ENCODE data around the gene TSC1.

DNA sequence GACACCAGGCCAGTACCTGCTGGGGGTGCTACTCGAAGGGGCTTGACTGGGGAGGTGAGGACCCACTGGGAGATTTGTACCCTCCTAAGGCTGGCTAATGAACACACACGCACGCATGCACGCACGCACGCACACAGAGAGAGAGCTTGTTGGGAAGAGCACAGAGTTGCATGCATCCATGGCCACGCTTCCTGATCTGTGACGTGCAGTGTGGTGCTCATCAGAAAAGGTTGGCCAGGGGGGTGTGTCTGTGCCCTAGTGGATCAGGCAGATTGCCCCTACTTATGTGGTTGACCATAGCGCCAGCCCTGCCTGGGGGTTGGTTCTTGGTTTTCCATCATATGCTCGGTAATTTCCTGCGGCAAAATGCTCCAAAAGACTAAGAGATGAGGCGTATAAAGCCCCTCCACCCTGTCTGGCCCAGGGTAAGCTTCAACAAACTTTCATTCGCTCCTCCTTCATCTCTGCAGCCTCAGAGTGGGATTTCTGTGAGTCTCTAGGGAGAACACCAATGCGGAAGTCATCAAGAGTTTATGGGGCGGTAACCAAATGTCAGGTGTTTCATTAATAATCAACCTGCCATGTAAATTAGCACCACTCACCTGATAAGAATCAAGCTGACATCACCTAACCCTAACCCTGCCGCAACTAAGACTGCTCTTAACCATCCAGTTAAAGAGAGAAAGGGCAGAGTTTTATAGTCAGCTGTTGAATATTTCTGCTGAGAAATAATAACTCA, 26.1 kb upstream of the TSC1 start:
- TF ChIP-seq, protein P1, sequence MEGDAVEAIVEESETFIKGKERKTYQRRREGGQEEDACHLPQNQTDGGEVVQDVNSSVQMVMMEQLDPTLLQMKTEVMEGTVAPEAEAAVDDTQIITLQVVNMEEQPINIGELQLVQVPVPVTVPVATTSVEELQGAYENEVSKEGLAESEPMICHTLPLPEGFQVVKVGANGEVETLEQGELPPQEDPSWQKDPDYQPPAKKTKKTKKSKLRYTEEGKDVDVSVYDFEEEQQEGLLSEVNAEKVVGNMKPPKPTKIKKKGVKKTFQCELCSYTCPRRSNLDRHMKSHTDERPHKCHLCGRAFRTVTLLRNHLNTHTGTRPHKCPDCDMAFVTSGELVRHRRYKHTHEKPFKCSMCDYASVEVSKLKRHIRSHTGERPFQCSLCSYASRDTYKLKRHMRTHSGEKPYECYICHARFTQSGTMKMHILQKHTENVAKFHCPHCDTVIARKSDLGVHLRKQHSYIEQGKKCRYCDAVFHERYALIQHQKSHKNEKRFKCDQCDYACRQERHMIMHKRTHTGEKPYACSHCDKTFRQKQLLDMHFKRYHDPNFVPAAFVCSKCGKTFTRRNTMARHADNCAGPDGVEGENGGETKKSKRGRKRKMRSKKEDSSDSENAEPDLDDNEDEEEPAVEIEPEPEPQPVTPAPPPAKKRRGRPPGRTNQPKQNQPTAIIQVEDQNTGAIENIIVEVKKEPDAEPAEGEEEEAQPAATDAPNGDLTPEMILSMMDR (conservative IDR thresholded peaks at IDR 0.05) = no peak
- no peak for TF ChIP-seq ZFX (IDR thresholded peaks at IDR 0.05)
